Body of pancreas (tissue), 4 donors: ENCODE results near the gene GATAD2A. TPM values are rescaled to one million over a fixed set of nuclear protein-coding genes. Genes with fewer than 3 reads are reported as not detected.

ENCODE experiments used
- ATAC-seq: fragments of 150-250 bp; one replicate; pipeline ENCODE4 v1.9.1; 2016
- DNase-seq, 4 donors: peaks; one replicate each; pipeline ENCODE4 v3.0.0-alpha.2; 2019
- H3K27ac ChIP-seq, 4 donors: fragments of 200-600 bp; sonication (generic); 1 replicate in 3 of 4; 2 replicates in 1 of 4; pipeline versions ENCODE4 v1.5.1 to v1.6.1; 2016 to 2019; ENCODE audit warnings: mild to moderate bottlenecking in 1 of 4, mixed read lengths in 1 of 4, moderate library complexity in 1 of 4
- H3K27me3 ChIP-seq, 2 donors: fragments of 200-600 bp; sonication (generic); one replicate each; pipeline ENCODE4 v1.6.0; 2016; ENCODE audit warnings: mild to moderate bottlenecking in 1 of 2
- H3K36me3 ChIP-seq, 2 donors: fragments of 200-600 bp; sonication (generic); replicated peaks in 1 of 2; 2 replicates each; pipeline ENCODE4 v1.5.1; 2016; ENCODE audit warnings: low read depth in 2 of 2; ENCODE audit not compliant: insufficient read depth in 1 of 2
- H3K4me1 ChIP-seq: fragments of 200-600 bp; sonication (generic); one replicate; pipeline ENCODE4 v1.6.0; 2016
- H3K4me3 ChIP-seq, 2 donors: fragments of 200-600 bp; sonication (generic); 1 replicate in 1 of 2; 2 replicates in 1 of 2; pipeline ENCODE4 v1.5.1; 2016 to 2019
- H3K9me3 ChIP-seq, 3 donors: fragments of 200-600 bp; sonication (generic); 1 replicate in 2 of 3; 2 replicates in 1 of 3; pipeline ENCODE4 v1.5.1; 2016
- CTCF ChIP-seq, 7 experiments: fragments of 450-650 bp in 4 of 7; fragments of 200-600 bp in 3 of 7; sonication (generic) in 3 of 7; IDR thresholded peaks; one replicate each; pipeline ENCODE4 v1.5.1; 2016 to 2019; ENCODE audit warnings: antibody characterized with exemption in 7 of 7
- POLR2A ChIP-seq, 3 donors: fragments of 450-650 bp; IDR thresholded peaks; one replicate each; pipeline ENCODE4 v1.6.1; 2016; ENCODE audit warnings: antibody characterized with exemption in 3 of 3, mild to moderate bottlenecking in 2 of 3
- WGBS, 2 donors: methylation state at CpG; one replicate each; pipeline ENCODE4 v1.1.5; 2017; 5-methylcytosine and 5-hydroxymethylcytosine counted together
- intact Hi-C: fragments of 100-400 bp; cut with DNase I; formaldehyde crosslinking; loops from one replicate; pipeline ENCODE4 v1.15.1; 2023
- total RNA-seq, 2 donors: library from RNA; depleted of rRNA; stranded (reverse); fragments of >200 nt; gene quantifications; one replicate each; pipeline ENCODE4 v1.1.0, GENCODE V29; 2016

Gene GATAD2A
- total RNA-seq, 2 donors from 2014 or later: 30.0 to 35.8 TPM

- Histone ChIP-seq H3K4me1 (peaks cover 63% of the 10 kb centered on the region), H3K4me3 (no peak overlapping the region), H3K9me3 (no peaks in the 10 kb centered on the region), H3K27me3 (no peaks in the 10 kb centered on the region), H3K27ac (peak overlapping the region in 2 of 4 donors; percentile 85 to 87), H3K36me3 (no peaks in the 10 kb centered on the region)
- ATAC-seq (no peak), DNase-seq (peak in 3 of 4 donors; percentile 27 to 55 (median 35))
- intact Hi-C loops: no loop called here
- 56 to 59% methylated on average over 6 to 8 of the region's 8 CpGs for WGBS, 2 donors
- TF ChIP-seq CTCF (IDR thresholded peaks at IDR 0.05) (no peak), POLR2A (IDR thresholded peaks at IDR 0.05) (no peak)
Observed at GRCh38 chr19:19459707-19460251, 54.3 kb downstream of the GATAD2A start.

GRCh38 chr19:19460258-19460731, 54.8 kb downstream of the GATAD2A start:
- 80 to 82% methylated on average over 5 to 9 of the region's 10 CpGs for WGBS, 2 donors
- no peak for TF ChIP-seq POLR2A (IDR thresholded peaks at IDR 0.05)
- no peak for TF ChIP-seq CTCF (IDR thresholded peaks at IDR 0.05)
- H3K4me1 ChIP-seq: peaks cover 68% of the 10 kb centered on the region
- DNase-seq: no peak
- H3K9me3 ChIP-seq: no peaks in the 10 kb centered on the region
- intact Hi-C loops: no loop called here
- no peak for ATAC-seq
- no peak overlapping the region for H3K4me3 ChIP-seq
- H3K36me3 ChIP-seq: no peaks in the 10 kb centered on the region
- H3K27me3 ChIP-seq: no peaks in the 10 kb centered on the region
- peak overlapping the region in 2 of 4 donors; percentile 85 to 87 for H3K27ac ChIP-seq

- H3K9me3 ChIP-seq: no peaks in the 10 kb centered on the region
- H3K4me3 ChIP-seq: no peak overlapping the region
- no peaks in the 10 kb centered on the region for H3K36me3 ChIP-seq
- 58 to 79% methylated on average over 17 to 18 of the region's 18 CpGs for WGBS, 2 donors
- no peaks in the 10 kb centered on the region for H3K27me3 ChIP-seq
- ATAC-seq (no peak), DNase-seq (peak in 3 of 4 donors; percentile 29 to 57 (median 43))
- peaks cover 73% of the 10 kb centered on the region for H3K4me1 ChIP-seq
- intact Hi-C loops: no loop called here
- TF ChIP-seq POLR2A (IDR thresholded peaks at IDR 0.05): no peak
- TF ChIP-seq CTCF (IDR thresholded peaks at IDR 0.05): no peak
- H3K27ac ChIP-seq: peak overlapping the region in 3 of 4 donors; percentile 79 to 87 (median 85)
Observed at GRCh38 chr19:19460761-19461265, 55.3 kb downstream of the GATAD2A start.

GRCh38 chr19:19461306-19461670, 55.8 kb downstream of the GATAD2A start:
- 84 to 100% methylated on average over 3 to 4 of the region's 4 CpGs for WGBS, 2 donors
- H3K36me3 ChIP-seq: no peaks in the 10 kb centered on the region
- H3K27ac ChIP-seq: peak overlapping the region; percentile 74 to 87 (median 82)
- peaks cover 78% of the 10 kb centered on the region for H3K4me1 ChIP-seq
- ATAC-seq: no peak
- intact Hi-C loops: no loop called here
- no peaks in the 10 kb centered on the region for H3K9me3 ChIP-seq
- H3K27me3 ChIP-seq: no peaks in the 10 kb centered on the region
- H3K4me3 ChIP-seq: no peak overlapping the region
- TF ChIP-seq CTCF (IDR thresholded peaks at IDR 0.05) (no peak), POLR2A (IDR thresholded peaks at IDR 0.05) (no peak)
- no peak for DNase-seq
